NCI-H128 (cell line): ENCODE data around the gene BEX3.
"Not testable (repeated sequence)": the region's sequence is repeated elsewhere in the genome, so short reads cannot be mapped to it uniquely, and the experiment has no call there.

ENCODE experiments used
- DNase-seq: peaks from one replicate; lab custom pipeline; 2025; ENCODE audit not compliant: unreplicated experiment; lab: John Stamatoyannopoulos, UW

Gene BEX3

DNA sequence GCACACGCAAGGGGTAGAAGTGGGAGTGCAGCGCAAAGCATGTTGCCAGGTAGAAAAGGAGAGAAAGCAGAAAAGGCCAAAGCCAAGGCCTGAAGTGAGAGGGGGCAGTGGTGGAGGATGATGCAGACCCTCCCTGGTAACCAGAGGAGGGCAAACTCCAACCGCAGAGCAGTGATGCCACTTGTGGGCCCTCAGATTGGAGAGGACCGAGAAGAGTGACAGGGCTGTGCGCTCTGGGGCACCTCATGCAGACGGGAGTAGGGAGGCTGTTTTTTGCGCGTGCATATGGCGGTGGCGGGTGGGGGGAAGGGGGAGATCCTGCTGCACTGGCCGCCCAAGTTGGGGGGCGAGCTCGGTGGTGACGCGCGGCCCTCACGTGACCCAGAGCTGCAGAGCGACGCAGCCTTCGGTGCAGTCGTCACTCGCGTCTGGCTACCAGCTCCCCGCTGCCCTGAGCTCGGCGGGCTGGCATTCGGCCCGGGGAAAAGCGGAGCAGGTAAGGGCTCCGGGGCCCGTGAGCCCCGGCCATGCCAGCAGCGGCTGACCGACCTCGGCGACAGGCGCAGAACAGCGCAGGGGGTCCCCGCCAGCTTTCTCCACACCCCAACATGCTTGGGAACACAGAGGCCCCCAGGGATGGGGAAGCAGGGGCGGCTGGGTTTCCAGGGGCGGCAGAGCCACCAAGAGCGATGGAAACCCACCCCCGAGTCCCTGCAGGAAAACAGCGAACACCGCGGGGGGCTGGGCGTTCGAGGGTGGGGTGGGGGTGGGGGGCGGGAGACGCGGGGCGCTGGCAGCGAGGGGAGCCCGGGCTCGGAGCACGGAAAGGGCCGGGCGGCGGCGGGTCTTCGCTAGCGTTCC, at the start of gene BEX3:
BEX3 (plus strand) TSS at position 421 of the 861 bp plus-strand sequence. CDS start 984 bp downstream, outside the sequence.
- peak; percentile 51 for DNase-seq

DNA sequence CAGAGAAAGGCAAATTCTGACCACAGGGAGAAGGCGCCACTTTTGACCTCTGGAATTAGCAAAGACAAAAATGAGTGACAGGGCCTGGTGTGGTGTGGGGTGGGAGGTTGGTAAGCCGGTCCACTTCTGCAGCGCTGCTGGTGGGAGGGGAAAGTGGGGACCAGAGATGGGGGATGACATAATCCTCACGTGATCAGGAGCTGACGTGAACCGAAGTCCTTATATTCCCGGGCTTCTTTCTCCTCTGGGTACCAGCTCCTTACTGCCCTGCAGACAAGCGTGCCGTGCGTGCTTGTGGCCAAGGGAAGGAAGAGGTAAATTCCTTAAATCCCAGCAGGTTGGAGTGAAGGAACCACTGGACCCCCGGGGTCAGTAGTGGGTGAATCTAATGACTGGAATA, 46.3 kb upstream of the BEX3 start, which contains the start of gene TCEAL7:
TCEAL7 (plus strand) TSS at position 249 of the 400 bp plus-strand sequence. CDS start 1,165 bp downstream, outside the sequence.
- no peak for DNase-seq

DNA sequence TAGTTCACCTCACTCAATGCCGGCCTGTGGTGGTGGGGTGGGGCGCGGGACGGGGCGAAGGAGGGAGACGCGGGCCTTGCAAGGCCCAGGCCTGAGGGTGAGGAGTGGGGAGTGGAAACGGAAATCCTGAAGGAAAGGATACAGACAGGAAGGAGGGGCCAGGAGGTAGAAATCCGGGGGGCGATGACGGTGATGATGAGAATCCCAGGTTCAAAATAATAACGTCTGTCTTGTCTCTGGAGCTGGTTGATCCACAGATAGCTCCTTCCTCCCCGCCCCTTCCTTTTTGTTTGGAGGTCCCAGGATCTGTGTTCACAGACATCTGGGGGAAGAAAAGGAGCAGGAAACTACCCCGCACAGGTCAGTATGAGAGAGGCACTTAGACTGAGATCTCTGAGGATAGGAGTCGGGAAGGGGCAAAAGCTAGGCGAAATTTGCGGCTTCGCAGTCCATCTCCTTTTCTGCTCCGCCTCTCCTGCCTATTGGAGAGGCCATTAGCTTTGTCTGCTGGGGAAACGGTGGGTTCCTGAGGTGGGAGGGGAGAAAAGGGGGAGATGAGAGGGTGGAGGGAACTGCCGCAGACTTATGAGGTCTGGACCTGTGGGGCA, 45.6 kb upstream of the BEX3 start:
- DNase-seq = no peak

DNA sequence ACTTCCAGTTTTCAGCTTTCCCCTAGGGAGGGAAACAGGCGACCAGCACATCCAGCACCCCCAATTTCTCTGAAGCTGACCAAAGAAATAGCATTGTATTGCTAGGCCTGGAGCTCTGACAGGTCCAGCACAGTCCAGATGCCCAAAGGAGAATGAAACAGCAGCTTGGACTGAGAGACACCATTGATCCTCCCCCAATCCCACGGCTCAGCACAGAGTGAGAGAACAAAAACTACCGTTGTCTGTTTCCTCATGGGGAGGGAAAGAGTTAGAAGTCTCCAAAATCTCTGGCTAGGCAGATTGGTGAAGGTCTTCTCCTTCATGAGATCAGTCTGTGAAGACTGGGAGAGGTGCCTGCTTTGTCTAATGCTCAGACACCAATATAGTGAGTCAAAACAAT, 37.7 kb upstream of the BEX3 start:
- DNase-seq = no peak

DNA sequence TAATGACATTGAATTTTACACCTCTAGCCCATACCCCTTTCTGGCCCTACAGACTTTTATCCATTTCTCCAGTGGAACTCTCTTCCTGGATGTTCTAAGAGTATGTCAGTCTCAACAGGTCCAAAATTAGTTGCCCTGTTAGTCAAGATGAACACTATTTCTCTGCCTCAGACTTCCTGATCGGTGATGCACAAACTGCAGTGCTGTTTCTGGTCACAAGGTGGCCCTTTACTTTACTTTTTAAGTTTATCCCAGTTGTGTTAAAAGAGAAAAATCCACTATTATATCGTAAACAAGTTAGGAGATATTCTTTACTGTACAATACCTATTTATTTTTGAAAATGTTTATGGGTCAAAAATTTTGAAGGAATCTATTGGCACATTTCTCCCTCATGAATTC, 33.2 kb upstream of the BEX3 start:
- DNase-seq = no peak

DNA sequence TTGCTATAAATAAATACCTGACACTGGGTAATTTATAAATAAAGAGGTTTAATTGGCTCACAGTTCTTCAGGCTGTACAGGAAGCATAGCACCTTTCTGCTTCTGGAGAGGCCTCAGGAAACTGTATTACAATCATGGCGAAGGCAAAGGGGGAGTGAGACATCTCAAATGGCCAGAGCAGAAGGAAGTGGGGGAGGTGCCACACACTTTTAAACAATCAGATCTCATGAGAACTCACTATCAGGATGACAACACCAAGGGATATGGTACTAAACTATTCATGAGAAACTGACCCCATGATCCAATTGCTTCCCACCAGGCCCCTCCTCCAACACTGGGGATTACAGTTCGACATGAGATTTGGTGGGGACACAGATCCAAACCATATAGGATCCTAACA, 31.7 kb upstream of the BEX3 start:
- DNase-seq = no peak

DNA sequence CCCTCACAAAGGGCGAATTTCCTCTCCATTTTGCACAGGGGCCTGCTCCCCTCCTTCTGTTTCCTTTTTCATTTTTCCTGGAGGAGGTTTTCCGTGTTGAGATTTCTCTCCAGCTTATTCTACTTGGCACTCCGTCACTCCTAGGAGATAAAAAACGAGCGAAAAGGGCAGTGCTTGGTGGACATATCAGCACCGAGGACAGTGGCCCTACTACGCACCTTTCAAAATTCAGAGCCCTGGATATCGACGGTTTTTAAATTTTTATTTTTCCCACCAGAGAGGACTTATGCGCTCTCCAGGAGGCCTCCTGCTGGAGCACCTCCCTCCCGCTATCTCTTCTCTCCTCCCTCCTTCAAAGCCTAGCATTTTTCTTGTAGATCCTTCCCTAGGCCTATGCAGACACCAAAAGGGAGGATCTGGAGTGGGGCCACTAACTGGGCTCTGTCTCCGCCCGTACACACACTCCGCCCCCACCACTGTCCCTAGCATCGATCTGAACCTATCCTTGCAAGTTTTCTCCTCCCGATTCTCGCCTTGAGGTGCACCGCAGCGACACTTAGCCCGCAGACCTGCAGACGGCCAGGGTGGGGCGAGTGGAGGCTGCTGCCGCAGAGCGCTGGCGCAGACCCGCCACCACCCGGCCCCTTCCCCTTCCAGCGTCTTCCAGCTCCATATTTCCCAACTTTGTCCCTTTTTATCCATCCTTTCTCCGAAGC, 28.5 kb upstream of the BEX3 start:
- no peak for DNase-seq

DNA sequence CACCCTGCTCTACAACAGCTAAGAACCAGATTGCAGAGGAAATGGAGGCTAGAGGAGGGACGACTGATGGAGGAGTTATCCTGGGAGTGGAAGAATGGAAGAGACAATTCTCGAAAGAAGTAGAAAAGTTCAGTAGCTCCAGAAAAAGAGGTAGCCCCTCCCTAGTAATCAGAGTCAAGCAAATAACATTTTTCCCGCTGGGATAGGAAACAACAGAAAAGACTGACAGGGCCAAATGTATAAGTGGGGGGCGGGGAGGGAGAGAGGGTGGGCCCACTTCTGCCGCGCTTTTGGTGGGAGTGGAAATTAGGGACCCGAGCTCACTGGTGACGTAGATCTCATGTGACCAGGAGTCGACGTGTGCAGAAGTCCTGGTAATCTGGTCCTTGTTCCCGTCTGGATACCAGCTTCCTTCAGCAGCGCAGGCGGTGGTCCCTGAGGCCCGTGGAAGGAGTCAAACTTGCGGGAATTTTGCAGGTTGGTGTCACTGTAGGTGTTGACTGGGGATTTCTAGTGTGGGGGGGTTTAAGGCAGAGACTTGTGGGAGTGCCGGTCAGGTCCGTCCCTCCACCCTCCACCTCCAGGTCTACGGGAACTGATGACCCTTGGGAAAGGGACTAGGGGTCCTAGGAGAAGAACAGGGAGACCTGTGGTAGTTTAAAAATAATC, 20.1 kb upstream of the BEX3 start, which contains the start of gene TCEAL9:
TCEAL9 (plus strand) TSS at position 377 of the 669 bp plus-strand sequence. CDS start 1,179 bp downstream, outside the sequence.
- DNase-seq = peak; percentile 34

DNA sequence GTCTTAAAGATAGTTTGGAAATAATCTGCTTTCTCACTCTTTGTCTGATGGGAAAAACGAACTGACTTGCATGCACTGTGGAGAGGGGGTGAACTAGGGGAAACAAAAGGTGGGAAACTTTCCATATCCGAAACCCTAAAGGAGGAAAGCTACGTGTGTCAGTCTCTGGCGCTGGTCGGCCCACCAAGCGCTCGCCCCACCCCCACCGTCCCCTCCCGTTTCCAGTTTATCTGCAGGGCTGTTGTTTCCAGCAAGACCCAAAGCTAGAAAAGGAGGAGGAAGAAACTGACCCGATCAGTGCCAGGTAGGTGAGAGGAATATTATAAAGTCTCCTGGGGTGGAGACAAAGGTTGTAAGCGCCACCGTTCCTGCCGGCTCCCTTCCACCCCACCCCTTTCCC, 19.5 kb upstream of the BEX3 start:
- DNase-seq = no peak

DNA sequence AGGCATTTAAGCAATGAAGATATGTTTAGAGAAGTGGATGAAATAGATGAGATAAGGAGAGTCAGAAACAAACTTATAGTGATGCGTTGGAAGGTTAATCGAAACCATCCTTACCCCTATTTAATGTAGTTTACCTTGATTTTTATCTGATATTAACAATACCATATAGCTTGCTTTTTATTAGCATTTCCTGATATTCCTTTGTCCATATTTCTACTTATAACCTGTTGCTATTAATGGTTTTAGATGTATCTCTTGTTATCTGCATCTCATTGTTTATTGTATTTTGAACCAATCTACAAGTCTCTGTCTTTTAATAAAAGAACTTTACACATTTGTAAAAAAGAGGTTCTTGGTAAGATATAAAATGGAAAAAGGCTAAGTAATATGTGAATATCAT, 18.5 kb upstream of the BEX3 start:
- no peak for DNase-seq

DNA sequence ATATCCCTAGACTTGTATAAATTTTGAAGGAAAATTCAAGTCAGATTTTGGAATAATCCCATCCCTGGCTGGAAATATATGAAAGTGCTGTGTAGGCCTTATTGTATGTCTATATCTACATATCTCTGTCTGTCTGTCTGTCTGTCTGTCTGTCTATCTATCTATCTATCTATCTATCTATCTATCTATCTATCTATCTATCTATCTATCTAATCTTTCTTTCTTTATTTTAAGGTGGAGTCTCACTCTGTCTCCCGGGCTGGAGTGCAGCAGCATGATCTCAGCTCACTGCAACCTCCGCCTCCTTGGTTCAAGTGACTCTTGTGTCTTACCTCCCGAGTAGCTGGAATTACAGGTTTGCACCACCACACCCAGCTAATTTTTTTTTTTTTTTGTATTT, 16.7 kb upstream of the BEX3 start:
- not testable (repeated sequence) for DNase-seq

DNA sequence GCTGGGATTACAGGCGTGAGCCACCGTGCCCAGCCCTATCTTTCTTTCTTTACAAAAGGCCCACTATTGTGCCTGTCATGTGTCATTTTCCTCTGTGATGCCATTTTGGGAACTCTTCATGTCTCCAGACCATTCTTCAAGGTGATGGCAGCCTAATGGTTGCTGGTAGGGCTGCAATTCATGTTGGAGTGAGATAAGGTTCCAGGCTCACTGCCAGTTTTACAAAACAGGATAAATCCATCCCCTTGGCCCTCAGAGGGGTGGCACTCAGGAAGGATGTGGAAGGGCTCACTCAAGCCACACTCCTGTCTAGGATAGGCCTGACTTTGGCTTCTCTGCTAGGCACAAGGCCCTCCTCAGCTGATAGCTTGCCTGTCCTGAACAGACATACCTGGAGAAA, 16.2 kb upstream of the BEX3 start:
- no peak for DNase-seq

DNA sequence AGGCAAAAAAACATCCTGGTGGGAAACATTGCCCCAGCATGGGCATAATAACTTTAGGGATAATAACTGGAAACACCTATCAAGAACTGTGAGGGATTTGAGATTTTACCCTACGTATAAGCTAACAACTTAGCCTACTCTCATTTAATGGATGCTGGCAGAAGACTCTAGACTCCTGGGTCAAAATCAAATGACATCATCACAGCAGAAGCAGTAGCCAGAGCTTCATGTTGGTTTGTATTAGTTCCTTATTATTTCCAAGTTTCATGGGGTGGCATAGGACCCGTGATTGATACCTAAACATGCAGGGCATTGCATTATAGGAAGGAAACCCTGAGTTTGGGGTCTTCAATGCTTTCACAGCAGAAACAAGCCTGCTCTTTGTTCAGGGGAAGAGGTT, 15.4 kb upstream of the BEX3 start:
- DNase-seq = no peak

DNA sequence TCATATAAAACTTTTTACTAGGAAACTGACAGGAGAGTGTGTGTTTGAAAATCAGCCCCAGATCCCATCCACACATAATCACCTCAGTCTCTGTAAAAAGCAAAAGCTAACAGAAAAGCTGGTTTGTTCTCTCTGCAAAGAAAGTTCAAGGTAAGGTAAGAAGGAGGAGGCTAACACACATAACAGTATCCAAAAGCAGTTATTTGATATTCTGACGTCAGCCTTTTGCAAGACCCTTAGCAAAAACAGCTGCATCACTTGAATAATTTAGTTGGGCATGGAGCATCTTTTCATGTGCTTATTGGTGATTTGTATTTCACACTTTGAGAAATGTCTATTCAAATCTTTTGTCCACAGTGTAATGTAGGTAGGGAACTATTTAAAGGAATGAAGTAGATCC, 14.5 kb upstream of the BEX3 start:
- DNase-seq = no peak

DNA sequence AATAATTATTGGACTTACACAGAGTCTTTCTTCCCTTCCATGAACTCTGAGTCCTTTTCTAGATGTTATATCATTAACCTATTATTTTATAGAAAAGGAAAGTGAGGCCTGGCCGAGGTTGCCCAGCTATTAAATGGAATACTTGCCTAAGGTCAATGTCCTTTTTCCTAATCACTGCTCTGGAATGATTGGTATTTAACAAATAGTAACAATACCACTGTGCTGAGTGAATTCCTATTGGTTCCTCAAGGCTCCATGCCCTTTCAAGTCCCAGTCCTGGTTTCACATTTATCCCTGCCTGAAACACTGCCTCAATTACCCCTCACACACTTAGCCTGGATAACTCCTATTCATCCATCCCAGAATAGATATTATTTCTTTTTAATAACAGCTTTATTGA, 13.9 kb upstream of the BEX3 start:
- no peak for DNase-seq

DNA sequence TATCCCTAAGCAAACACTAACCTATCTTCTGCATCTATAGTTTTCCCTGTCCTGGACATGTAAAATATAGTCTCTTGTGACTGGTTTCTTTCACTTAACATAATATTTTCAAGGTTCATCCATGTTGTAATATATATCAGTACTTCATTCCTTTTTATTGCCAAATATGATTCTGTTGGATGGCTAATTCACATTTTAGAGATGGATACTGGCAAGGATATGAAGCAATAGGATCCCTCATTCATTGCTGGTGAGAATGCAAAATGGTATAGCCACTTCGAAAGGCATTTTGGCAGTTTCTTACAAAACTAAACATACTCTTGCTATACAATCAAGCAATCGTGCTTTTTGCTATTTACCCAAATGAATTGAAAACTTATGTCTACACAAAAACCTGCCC, 13.3 kb upstream of the BEX3 start:
- no peak for DNase-seq

DNA sequence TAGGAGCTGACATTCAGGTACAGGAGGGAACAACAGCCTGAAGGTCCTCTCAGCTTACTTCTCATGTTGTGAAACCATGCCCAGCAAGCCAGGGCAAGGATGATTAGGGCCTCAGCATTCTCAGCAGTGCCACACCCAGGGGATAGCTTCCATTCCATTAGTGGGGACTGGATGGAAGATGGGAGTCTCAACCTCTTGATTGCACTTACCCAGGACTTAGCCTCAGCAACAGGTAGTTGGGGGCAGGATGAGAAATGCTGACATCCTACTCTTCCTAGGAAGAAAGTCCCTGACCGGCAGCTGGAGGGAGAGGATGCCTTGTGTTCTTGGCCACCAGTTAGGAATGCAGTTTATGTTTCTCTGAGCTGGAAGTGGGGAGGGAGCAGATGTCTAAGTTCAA, 8.8 kb upstream of the BEX3 start:
- DNase-seq = no peak

DNA sequence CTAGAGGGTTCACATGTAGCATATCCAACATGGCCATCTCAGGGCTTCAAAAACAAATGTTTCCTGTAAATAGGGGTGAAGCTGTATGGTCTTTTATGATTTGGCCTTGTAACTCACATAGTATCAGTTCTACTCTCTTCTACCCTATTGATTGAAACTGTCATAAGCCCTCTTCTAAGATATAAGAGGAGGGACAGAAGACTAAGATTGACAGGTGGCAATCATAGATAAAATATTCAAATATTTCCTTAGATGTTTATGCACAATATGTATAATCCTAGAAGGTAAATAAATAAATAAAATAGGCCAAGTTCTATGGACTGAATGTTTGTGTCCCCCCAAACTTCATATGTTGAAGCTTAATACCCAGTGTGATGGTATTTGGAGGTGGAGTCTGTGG, 6.9 kb upstream of the BEX3 start:
- no peak for DNase-seq

DNA sequence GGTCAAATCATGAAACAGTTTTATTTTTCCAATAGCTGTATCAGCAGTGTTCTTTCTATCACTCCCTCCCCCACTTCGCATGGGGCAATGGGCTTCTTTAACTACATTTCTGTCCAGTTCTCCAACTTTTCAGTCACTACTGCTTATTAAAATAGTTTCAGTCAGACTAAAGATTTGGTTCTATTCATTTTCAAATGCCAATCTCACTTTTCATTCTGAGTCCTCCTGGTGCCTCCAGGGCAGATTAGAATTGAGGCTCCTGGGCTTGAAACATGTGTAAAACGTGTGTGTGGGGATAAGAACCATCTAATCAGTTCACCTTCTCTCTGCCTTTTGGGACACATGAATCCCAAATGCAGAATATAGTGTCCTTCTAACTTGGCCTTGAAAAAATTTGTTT, 3.5 kb upstream of the BEX3 start:
- no peak for DNase-seq

DNA sequence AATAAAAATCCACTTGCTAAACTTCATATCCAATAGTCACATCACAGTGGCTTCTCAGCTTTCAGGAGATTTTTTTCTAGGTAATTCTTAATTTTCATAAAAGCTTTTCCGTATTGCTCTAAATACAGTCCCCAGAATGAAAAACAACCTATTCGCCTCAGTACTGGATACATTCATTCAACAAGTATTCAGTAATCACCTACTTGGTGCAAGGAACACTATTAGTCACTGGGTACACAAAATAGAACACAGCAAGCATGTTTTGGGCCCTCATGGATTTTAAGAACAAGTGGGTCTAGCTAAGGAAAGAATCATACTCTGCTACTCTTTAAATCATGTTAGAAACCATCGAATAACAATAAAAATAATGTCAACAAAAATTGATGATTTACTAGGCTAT, 2.8 kb upstream of the BEX3 start:
- DNase-seq = no peak

DNA sequence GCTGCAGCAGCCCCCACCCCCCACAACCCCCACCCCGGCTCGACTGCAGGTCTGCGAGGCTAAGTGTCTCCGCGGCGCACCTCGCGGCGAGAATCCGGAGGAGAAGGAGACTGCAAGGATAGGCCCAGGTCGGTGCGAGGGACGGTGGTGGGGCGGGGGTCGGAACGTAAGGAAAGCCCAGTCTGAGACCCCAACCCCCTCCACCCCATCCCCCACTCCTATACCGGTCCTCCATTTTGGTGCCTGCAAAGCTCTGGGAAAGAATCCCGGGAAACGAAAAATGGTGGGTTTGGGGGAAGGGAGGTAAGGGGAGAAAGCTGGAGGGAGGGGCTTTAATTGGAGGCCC, 614 bp downstream of the BEX3 start:
- DNase-seq = no peak
